HEK293 (cell line): Measurements from ENCODE around the gene BTF3.

Experiments used
- ATF2 ChIP-seq: fragments of 450-650 bp; formaldehyde crosslinking; IDR thresholded peaks from 2 replicates; pipeline ENCODE4 v1.5.1; 2016; ENCODE audit warnings: missing biosample characterization, missing genetic modification characterization, low read depth
- GFI1B ChIP-seq: fragments of 450-650 bp; formaldehyde crosslinking; IDR thresholded peaks from 2 replicates; pipeline ENCODE4 v1.5.1; 2016; ENCODE audit warnings: missing biosample characterization, missing genetic modification characterization
- OSR2 ChIP-seq: fragments of 450-650 bp; formaldehyde crosslinking; IDR thresholded peaks from 2 replicates; pipeline ENCODE4 v1.5.1; 2016; ENCODE audit warnings: missing biosample characterization, missing genetic modification characterization
- PRDM10 ChIP-seq: fragments of 450-650 bp; formaldehyde crosslinking; IDR thresholded peaks from 2 replicates; pipeline ENCODE4 v1.5.1; 2016; ENCODE audit warnings: missing biosample characterization, missing genetic modification characterization
- PRDM2 ChIP-seq: fragments of 450-650 bp; formaldehyde crosslinking; IDR thresholded peaks from 2 replicates; pipeline ENCODE4 v1.5.1; 2016; ENCODE audit warnings: missing biosample characterization, missing genetic modification characterization, borderline replicate concordance
- PRDM6 ChIP-seq: fragments of 450-650 bp; formaldehyde crosslinking; IDR thresholded peaks from 2 replicates; pipeline ENCODE4 v1.5.1; 2017; ENCODE audit warnings: missing biosample characterization, missing genetic modification characterization
- SP3 ChIP-seq: fragments of 450-650 bp; formaldehyde crosslinking; IDR thresholded peaks from 2 replicates; pipeline ENCODE4 v1.5.1; 2016; ENCODE audit warnings: missing biosample characterization, missing genetic modification characterization
- SP7 ChIP-seq: fragments of 450-650 bp; formaldehyde crosslinking; IDR thresholded peaks from 2 replicates; pipeline ENCODE4 v1.5.1; 2016; ENCODE audit warnings: missing biosample characterization, missing genetic modification characterization
- YY2 ChIP-seq: fragments of 450-650 bp; formaldehyde crosslinking; IDR thresholded peaks from 2 replicates; pipeline ENCODE4 v1.5.1; 2016; ENCODE audit warnings: missing biosample characterization, missing genetic modification characterization
- ZBTB20 ChIP-seq: fragments of 450-650 bp; formaldehyde crosslinking; IDR thresholded peaks from 2 replicates; pipeline ENCODE4 v1.5.1; 2016; ENCODE audit warnings: missing biosample characterization, missing genetic modification characterization
- ZBTB6 ChIP-seq: fragments of 450-650 bp; formaldehyde crosslinking; IDR thresholded peaks from 2 replicates; pipeline ENCODE4 v1.5.1; 2017; ENCODE audit warnings: missing biosample characterization, missing genetic modification characterization
- ZEB2 ChIP-seq: fragments of 450-650 bp; formaldehyde crosslinking; IDR thresholded peaks from 2 replicates; pipeline ENCODE4 v1.5.1; 2016; ENCODE audit warnings: missing biosample characterization, missing genetic modification characterization
- ZNF140 ChIP-seq: fragments of 450-650 bp; formaldehyde crosslinking; IDR thresholded peaks from 2 replicates; pipeline ENCODE4 v1.5.1; 2016; ENCODE audit warnings: missing biosample characterization, missing genetic modification characterization
- ZNF174 ChIP-seq: fragments of 450-650 bp; formaldehyde crosslinking; IDR thresholded peaks from 2 replicates; pipeline ENCODE4 v1.5.0; 2017; ENCODE audit warnings: missing biosample characterization, mild to moderate bottlenecking, missing genetic modification characterization
- ZNF214 ChIP-seq: fragments of 450-650 bp; formaldehyde crosslinking; IDR thresholded peaks from 2 replicates; pipeline ENCODE4 v1.5.1; 2017; ENCODE audit warnings: missing biosample characterization, mild to moderate bottlenecking, missing genetic modification characterization, borderline replicate concordance
- ZNF24 ChIP-seq: fragments of 450-650 bp; formaldehyde crosslinking; IDR thresholded peaks from 2 replicates; pipeline ENCODE4 v1.5.1; 2016; ENCODE audit warnings: missing biosample characterization, missing genetic modification characterization
- ZNF335 ChIP-seq: fragments of 450-650 bp; formaldehyde crosslinking; conservative IDR thresholded peaks from 2 replicates; pipeline ENCODE4 v1.5.1; 2016; ENCODE audit warnings: missing biosample characterization, missing genetic modification characterization
- ZNF354C ChIP-seq: fragments of 450-650 bp; formaldehyde crosslinking; IDR thresholded peaks from 2 replicates; pipeline ENCODE4 v1.5.1; 2016; ENCODE audit warnings: missing biosample characterization, missing genetic modification characterization, low read depth, borderline replicate concordance
- ZNF366 ChIP-seq: fragments of 450-650 bp; formaldehyde crosslinking; conservative IDR thresholded peaks from 2 replicates; pipeline ENCODE4 v1.5.1; 2016; ENCODE audit warnings: missing biosample characterization, missing genetic modification characterization
- ZNF398 ChIP-seq: fragments of 450-650 bp; formaldehyde crosslinking; IDR thresholded peaks from 2 replicates; pipeline ENCODE4 v1.5.1; 2017; ENCODE audit warnings: missing biosample characterization, missing genetic modification characterization
- ZNF48 ChIP-seq: fragments of 450-650 bp; formaldehyde crosslinking; IDR thresholded peaks from 2 replicates; pipeline ENCODE4 v1.5.1; 2016; ENCODE audit warnings: missing biosample characterization, missing genetic modification characterization
- ZNF544 ChIP-seq: fragments of 450-650 bp; formaldehyde crosslinking; IDR thresholded peaks from 2 replicates; pipeline ENCODE4 v1.5.0; 2017; ENCODE audit warnings: missing biosample characterization, missing genetic modification characterization
- ZNF600 ChIP-seq: fragments of 450-650 bp; formaldehyde crosslinking; IDR thresholded peaks from 2 replicates; pipeline ENCODE4 v1.5.1; 2016; ENCODE audit warnings: missing biosample characterization, missing genetic modification characterization
- ZNF654 ChIP-seq: fragments of 450-650 bp; formaldehyde crosslinking; IDR thresholded peaks from 2 replicates; pipeline ENCODE4 v1.5.1; 2016; ENCODE audit warnings: low read depth, missing biosample characterization, missing genetic modification characterization
- ZNF747 ChIP-seq: fragments of 450-650 bp; formaldehyde crosslinking; IDR thresholded peaks from 2 replicates; pipeline ENCODE4 v1.5.1; 2016; ENCODE audit warnings: missing biosample characterization, missing genetic modification characterization

The BTF3 gene

GRCh38 chr5:73496984-73497457, 1.2 kb upstream of the BTF3 start (continued):
- no peak for TF ChIP-seq ZNF544 (tag by site-specific recombination)
- no peak for TF ChIP-seq OSR2 (tag by site-specific recombination)
- TF ChIP-seq ZBTB20 (tag by site-specific recombination): peak; percentile 23; the same call in 1 of the 2 replicates
- 0 out of 2 replicates have a peak, but pooled peaks have one; percentile 21 for TF ChIP-seq ZNF654 (tag by site-specific recombination)
- no peak for TF ChIP-seq ZNF747 (tag by site-specific recombination)
- TF ChIP-seq ZNF140 (tag by site-specific recombination): no peak
- TF ChIP-seq ATF2 (tag by site-specific recombination): no peak
- no peak for TF ChIP-seq PRDM2 (tag by site-specific recombination)
- TF ChIP-seq ZNF354C (tag by site-specific recombination): no peak
- TF ChIP-seq SP3: peak; percentile 13; the same call in 1 of the 2 replicates
- TF ChIP-seq ZNF600 (tag by site-specific recombination): no peak
- peak; percentile 58; the same call in 1 of the 2 replicates for TF ChIP-seq ZBTB6 (tag by site-specific recombination)
- peak; percentile 50 for TF ChIP-seq PRDM6 (tag by site-specific recombination)
- TF ChIP-seq ZNF335 (tag by site-specific recombination): 0 out of 2 replicates have a peak, but pooled peaks have one; percentile 12
- TF ChIP-seq ZNF48 (tag by site-specific recombination): no peak
- TF ChIP-seq GFI1B (tag by site-specific recombination): no peak
- peak; percentile 71 for TF ChIP-seq ZNF24
- TF ChIP-seq ZNF174 (tag by site-specific recombination): no peak
- TF ChIP-seq ZEB2: peak; percentile 76
- peak; percentile 78 for TF ChIP-seq ZNF366 (tag by site-specific recombination)
- peak; percentile 46; the same call in 1 of the 2 replicates for TF ChIP-seq SP7
- no peak for TF ChIP-seq ZNF214 (tag by site-specific recombination)
- no peak for TF ChIP-seq ZNF398 (tag by site-specific recombination)
- TF ChIP-seq PRDM10 (tag by site-specific recombination): peak; percentile 69
- TF ChIP-seq YY2 (tag by site-specific recombination): no peak
